PC-9 (cell line): ENCODE data around the gene GRM7. TPM values are rescaled to one million over a fixed set of nuclear protein-coding genes. Genes with fewer than 3 reads are reported as not detected.

Experiments
- BruUV-seq: library from RNA; stranded (reverse); fragments of 400-500 nt; replicated peaks from 2 replicates; lab custom pipeline; 2021; lab: Mats Ljungman, UMichigan
- CTCF ChIA-PET: fragments of 300-600 bp; sonication (Branson Sonifier 250); formaldehyde crosslinking; loops from one replicate; lab custom pipeline; 2022; ENCODE audit warnings: antibody characterized with exemption; lab: Charles Lee
- POLR2A ChIA-PET: fragments of 300-600 bp; sonication (Branson Sonifier 250); formaldehyde crosslinking; loops from one replicate; lab custom pipeline; 2022; ENCODE audit warnings: antibody characterized with exemption; ENCODE audit not compliant: unreplicated experiment; lab: Charles Lee
- DNase-seq, 2 experiments: peaks; one replicate each; pipeline versions ENCODE4 v3.0.0 to v3.0.0-alpha.2; 2015 to 2022; ENCODE audit warnings: mixed read lengths in 1 of 2
- H2AFZ ChIP-seq: fragments of 200-600 bp; sonication (generic); 2 replicates; pipeline ENCODE4 v1.8.1; 2017; ENCODE audit warnings: antibody characterized with exemption
- H3F3A ChIP-seq: fragments of 200-600 bp; sonication (generic); 2 replicates; pipeline ENCODE4 v1.8.1; 2017; ENCODE audit warnings: antibody characterized with exemption, mild to moderate bottlenecking, low read depth; ENCODE audit not compliant: insufficient read depth
- H3K27ac ChIP-seq: fragments of 200-600 bp; sonication (generic); 2 replicates; pipeline ENCODE4 v1.6.1; 2016; ENCODE audit warnings: mixed run types
- H3K27me3 ChIP-seq: fragments of 200-600 bp; sonication (generic); 2 replicates; pipeline ENCODE4 v1.6.1; 2016; ENCODE audit warnings: low read depth, mixed run types; ENCODE audit not compliant: insufficient read depth
- H3K36me3 ChIP-seq: fragments of 200-600 bp; sonication (generic); 2 replicates; pipeline ENCODE4 v1.6.1; 2016; ENCODE audit warnings: low read depth, mixed run types
- H3K4me1 ChIP-seq: fragments of 200-600 bp; sonication (generic); replicated peaks from 2 replicates; pipeline ENCODE4 v1.6.1; 2016; ENCODE audit warnings: mixed run types; ENCODE audit not compliant: insufficient read depth
- H3K4me2 ChIP-seq: fragments of 200-600 bp; sonication (generic); 2 replicates; pipeline ENCODE4 v1.6.1; 2017; ENCODE audit warnings: mixed run types
- H3K4me3 ChIP-seq: fragments of 200-600 bp; sonication (generic); 2 replicates; pipeline ENCODE4 v1.6.1; 2016; ENCODE audit warnings: mixed run types
- H3K79me2 ChIP-seq: fragments of 200-600 bp; sonication (generic); 2 replicates; pipeline ENCODE4 v1.6.1; 2017; ENCODE audit warnings: low read depth, mixed run types
- H3K9me2 ChIP-seq: fragments of 200-600 bp; sonication (generic); 2 replicates; pipeline ENCODE4 v1.8.1; 2017; ENCODE audit warnings: mild to moderate bottlenecking; ENCODE audit not compliant: insufficient read depth
- H3K9me3 ChIP-seq: fragments of 200-600 bp; sonication (generic); 2 replicates; pipeline ENCODE4 v1.8.1; 2016; ENCODE audit warnings: low read depth; ENCODE audit not compliant: insufficient read depth
- H4K20me1 ChIP-seq: fragments of 200-600 bp; sonication (generic); 2 replicates; pipeline ENCODE4 v1.8.1; 2017; ENCODE audit not compliant: insufficient read depth
- EZH2 ChIP-seq: fragments of 200-600 bp; sonication (generic); IDR thresholded peaks from 2 replicates; pipeline ENCODE4 v1.8.0; 2017; ENCODE audit warnings: antibody characterized with exemption, low read depth
- intact Hi-C: fragments of 100-400 bp; cut with micrococcal nuclease; formaldehyde crosslinking; loops from one replicate; pipeline ENCODE4 v1.10.0; 2022; ENCODE audit not compliant: unreplicated experiment
- total RNA-seq: library from RNA; stranded (reverse); gene quantifications from 2 replicates; pipeline ENCODE4 v1.2.3, GENCODE V29; 2021
- TF ChIP-seq, protein P1 (sequence below): fragments of 200-600 bp; sonication (generic); conservative IDR thresholded peaks from 2 replicates; pipeline ENCODE4 v1.6.1; 2017; ENCODE audit warnings: mixed run types, antibody characterized with exemption, mild to moderate bottlenecking, moderate library complexity

Gene GRM7
- total RNA-seq, 1 experiment from 2014 or later = not detected

DNA sequence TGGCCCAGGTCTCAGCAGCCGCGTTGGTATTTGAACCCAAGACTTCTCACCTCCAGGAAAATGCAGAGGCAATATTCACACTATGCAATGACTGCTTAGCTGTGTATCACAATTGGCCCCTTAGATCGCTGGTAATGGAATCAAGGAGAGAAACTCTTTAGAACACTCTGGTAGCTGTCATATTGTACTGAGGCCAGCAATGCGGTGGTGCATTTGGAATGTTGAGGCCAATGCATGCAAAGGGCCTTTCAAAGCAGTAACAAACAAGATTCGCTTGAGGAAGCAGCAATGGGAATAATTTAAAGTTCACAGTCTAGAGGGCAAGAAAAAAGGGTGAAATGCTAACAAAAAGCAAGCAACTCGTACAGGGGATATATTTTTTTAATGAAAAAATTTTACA, 764.1 kb downstream of the GRM7 start:
- Histone ChIP-seq H3K9me3 (no peaks in the 10 kb centered on the region), H3K4me3 (no peak overlapping the region), H3K27ac (no peak overlapping the region), H3K4me2 (no peak overlapping the region), H4K20me1 (no peaks in the 10 kb centered on the region), H2AFZ (no peak overlapping the region), H3F3A (no peaks in the 10 kb centered on the region), H3K4me1 (no peaks in the 10 kb centered on the region), H3K27me3 (no peaks in the 10 kb centered on the region), H3K9me2 (no peaks in the 10 kb centered on the region), H3K36me3 (no peaks in the 10 kb centered on the region), H3K79me2 (no peaks in the 10 kb centered on the region)
- DNase-seq = no peak
- no TSS peak for BruUV-seq
- POLR2A ChIA-PET = no interaction called here
- CTCF ChIA-PET = no interaction called here
- no peak for TF ChIP-seq EZH2
- TF ChIP-seq, protein P1, sequence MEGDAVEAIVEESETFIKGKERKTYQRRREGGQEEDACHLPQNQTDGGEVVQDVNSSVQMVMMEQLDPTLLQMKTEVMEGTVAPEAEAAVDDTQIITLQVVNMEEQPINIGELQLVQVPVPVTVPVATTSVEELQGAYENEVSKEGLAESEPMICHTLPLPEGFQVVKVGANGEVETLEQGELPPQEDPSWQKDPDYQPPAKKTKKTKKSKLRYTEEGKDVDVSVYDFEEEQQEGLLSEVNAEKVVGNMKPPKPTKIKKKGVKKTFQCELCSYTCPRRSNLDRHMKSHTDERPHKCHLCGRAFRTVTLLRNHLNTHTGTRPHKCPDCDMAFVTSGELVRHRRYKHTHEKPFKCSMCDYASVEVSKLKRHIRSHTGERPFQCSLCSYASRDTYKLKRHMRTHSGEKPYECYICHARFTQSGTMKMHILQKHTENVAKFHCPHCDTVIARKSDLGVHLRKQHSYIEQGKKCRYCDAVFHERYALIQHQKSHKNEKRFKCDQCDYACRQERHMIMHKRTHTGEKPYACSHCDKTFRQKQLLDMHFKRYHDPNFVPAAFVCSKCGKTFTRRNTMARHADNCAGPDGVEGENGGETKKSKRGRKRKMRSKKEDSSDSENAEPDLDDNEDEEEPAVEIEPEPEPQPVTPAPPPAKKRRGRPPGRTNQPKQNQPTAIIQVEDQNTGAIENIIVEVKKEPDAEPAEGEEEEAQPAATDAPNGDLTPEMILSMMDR = no peak
- intact Hi-C loops = no loop called here

DNA sequence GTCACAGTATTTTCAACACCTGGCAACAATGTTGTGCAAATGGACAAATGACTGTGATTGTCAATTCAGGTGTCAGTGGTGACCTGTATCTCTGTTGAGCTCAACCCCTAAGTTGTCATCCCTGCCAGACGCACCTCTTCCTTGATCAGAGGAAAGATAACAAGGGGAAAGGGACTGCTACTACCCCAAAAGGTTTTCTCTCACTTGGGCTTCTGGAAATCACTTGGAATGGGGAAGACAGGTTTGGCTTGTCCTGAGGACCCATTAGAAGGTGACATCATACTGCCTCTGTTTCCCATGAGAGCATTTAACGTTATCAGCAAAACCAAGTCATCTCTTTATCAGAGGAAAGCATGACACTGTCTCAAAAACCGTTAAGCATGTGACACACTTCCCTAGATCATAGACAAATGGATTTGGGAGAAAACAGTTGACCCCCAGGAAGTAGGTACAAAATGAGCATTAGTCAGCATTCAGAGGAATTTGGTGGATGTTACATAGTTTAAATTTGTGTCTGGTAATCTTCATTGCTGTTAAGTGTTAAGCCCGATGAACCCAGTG, 769.5 kb downstream of the GRM7 start:
- H3K9me3 ChIP-seq = no peaks in the 10 kb centered on the region
- CTCF ChIA-PET = no interaction called here
- no peak overlapping the region for H3K4me3 ChIP-seq
- POLR2A ChIA-PET = no interaction called here
- H3K9me2 ChIP-seq = no peaks in the 10 kb centered on the region
- H2AFZ ChIP-seq = no peak overlapping the region
- peaks cover 26% of the 10 kb centered on the region; the same call in 1 of the 2 replicates for H3K27me3 ChIP-seq
- no peaks in the 10 kb centered on the region for H4K20me1 ChIP-seq
- TF ChIP-seq, protein P1 = no peak
- no peak overlapping the region for H3K27ac ChIP-seq
- BruUV-seq = no TSS peak
- no peaks in the 10 kb centered on the region for H3K4me1 ChIP-seq
- H3K79me2 ChIP-seq = no peaks in the 10 kb centered on the region
- H3K36me3 ChIP-seq = no peaks in the 10 kb centered on the region
- no peak overlapping the region for H3K4me2 ChIP-seq
- no peak for DNase-seq
- no peaks in the 10 kb centered on the region for H3F3A ChIP-seq
- intact Hi-C loops = no loop called here

DNA sequence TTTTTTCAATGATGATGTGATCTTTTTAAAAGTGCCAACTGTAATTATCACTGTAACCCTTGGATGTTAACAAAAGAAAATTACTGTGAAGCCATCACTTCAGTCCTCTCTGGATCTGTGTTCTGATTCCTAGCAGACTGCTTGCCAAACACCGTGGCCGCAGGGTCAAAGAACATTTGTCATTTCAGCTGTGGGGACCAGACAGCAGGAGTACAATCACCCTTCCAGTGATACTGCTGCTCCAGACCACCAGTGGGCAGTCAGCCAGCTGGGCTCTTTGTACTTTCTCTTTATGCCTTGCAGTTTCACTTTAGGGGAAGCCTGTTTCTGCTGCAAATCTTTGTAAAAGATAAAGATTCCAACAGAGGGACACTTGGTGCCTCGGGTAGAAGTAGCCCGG, 770.0 kb downstream of the GRM7 start:
- no peak overlapping the region for H2AFZ ChIP-seq
- CTCF ChIA-PET = no interaction called here
- no peaks in the 10 kb centered on the region for H3F3A ChIP-seq
- DNase-seq = no peak
- no peak overlapping the region for H3K4me2 ChIP-seq
- TF ChIP-seq, protein P1 = no peak
- TF ChIP-seq EZH2 = no peak
- intact Hi-C loops = no loop called here
- H3K79me2 ChIP-seq = no peaks in the 10 kb centered on the region
- no peaks in the 10 kb centered on the region for H3K36me3 ChIP-seq
- no TSS peak for BruUV-seq
- H3K27ac ChIP-seq = no peak overlapping the region
- POLR2A ChIA-PET = no interaction called here
- H3K4me3 ChIP-seq = no peak overlapping the region
- no peaks in the 10 kb centered on the region for H4K20me1 ChIP-seq
- no peaks in the 10 kb centered on the region for H3K9me3 ChIP-seq
- peaks cover 30% of the 10 kb centered on the region; the same call in 1 of the 2 replicates for H3K27me3 ChIP-seq
- no peaks in the 10 kb centered on the region for H3K4me1 ChIP-seq
- no peaks in the 10 kb centered on the region for H3K9me2 ChIP-seq
